BLaER1 treated with 17β-estradiol and CSF1 and Interleukin-3, amounts not matched to agents 10 nM and 100 nM (cell line): ENCODE data around the gene WRAP73.

ENCODE experiments used
- H3K27ac ChIP-seq, 11 experiments: shearing (Covaris generic); formaldehyde crosslinking; 2 replicates each; pipeline ENCODE4 v1.8.1; 2022
- H3K27me3 ChIP-seq, 11 experiments: shearing (Covaris generic); formaldehyde crosslinking; 2 replicates each; pipeline ENCODE4 v1.8.1; 2022
- H3K36me3 ChIP-seq, 11 experiments: shearing (Covaris generic); formaldehyde crosslinking; 2 replicates each; pipeline ENCODE4 v1.8.1; 2022
- H3K4me1 ChIP-seq, 10 experiments: shearing (Covaris generic); formaldehyde crosslinking; 2 replicates each; pipeline ENCODE4 v1.8.1; 2022
- H3K4me2 ChIP-seq, 11 experiments: shearing (Covaris generic); formaldehyde crosslinking; 2 replicates each; pipeline ENCODE4 v1.8.1; 2022
- H3K4me3 ChIP-seq, 10 experiments: shearing (Covaris generic); formaldehyde crosslinking; 2 replicates each; pipeline ENCODE4 v1.8.1; 2022
- H3K9ac ChIP-seq, 11 experiments: shearing (Covaris generic); formaldehyde crosslinking; 2 replicates each; pipeline ENCODE4 v1.8.1; 2022
- H3K9me3 ChIP-seq, 11 experiments: shearing (Covaris generic); formaldehyde crosslinking; replicated peaks in 1 of 11; 2 replicates each; pipeline ENCODE4 v1.8.1; 2022
- H4K20me1 ChIP-seq, 11 experiments: shearing (Covaris generic); formaldehyde crosslinking; 2 replicates each; pipeline ENCODE4 v1.8.1; 2022
- Cebpa-rat ChIP-seq, 11 experiments: shearing (Covaris generic); IDR thresholded peaks; 2 replicates each; pipeline ENCODE4 v1.8.1; 2022

Gene WRAP73

DNA sequence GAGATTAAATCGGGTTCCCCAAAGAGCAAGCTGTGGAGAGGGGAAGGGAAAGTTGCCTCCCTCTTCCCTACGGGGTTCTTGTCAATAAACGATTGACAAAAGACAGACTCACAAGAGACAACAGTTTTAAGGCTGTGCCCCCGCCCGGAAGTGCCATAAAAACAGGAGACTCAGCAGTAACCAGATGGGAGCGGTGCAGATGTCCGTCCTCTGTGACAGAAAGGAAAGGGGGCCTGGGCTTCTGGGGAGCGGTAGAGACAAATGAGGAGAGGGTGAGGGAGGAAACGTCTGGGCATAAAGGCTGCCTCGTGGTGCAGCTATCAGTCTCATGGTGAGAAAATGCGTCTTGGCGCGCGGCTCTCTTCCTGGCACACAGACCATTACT lies 8.3 kb upstream of the WRAP73 start:
- no peak for TF ChIP-seq Cebpa-rat (IDR thresholded peaks at IDR 0.05)
- H3K9me3 ChIP-seq: no peaks in the 10 kb centered on the region
- H3K9ac ChIP-seq: no peak overlapping the region
- no peak overlapping the region for H3K4me3 ChIP-seq
- no peaks in the 10 kb centered on the region for H3K36me3 ChIP-seq
- H3K27me3 ChIP-seq: peaks cover 19 to 46% (median 29%) of the 10 kb centered on the region in 11 experiments
- H3K4me1 ChIP-seq: peaks cover 0 to 18% (median 6%) of the 10 kb centered on the region in 10 experiments; a peak in 7 of 20 replicates
- H3K27ac ChIP-seq: no peak overlapping the region
- H4K20me1 ChIP-seq: peaks cover 0 to under 1% (median 0%) of the 10 kb centered on the region in 11 experiments; a peak in 1 of 22 replicates
- H3K4me2 ChIP-seq: peak overlapping the region in 6 of 11 experiments; percentile 2 to 27 (median 14); a peak in 4 of 22 replicates

DNA sequence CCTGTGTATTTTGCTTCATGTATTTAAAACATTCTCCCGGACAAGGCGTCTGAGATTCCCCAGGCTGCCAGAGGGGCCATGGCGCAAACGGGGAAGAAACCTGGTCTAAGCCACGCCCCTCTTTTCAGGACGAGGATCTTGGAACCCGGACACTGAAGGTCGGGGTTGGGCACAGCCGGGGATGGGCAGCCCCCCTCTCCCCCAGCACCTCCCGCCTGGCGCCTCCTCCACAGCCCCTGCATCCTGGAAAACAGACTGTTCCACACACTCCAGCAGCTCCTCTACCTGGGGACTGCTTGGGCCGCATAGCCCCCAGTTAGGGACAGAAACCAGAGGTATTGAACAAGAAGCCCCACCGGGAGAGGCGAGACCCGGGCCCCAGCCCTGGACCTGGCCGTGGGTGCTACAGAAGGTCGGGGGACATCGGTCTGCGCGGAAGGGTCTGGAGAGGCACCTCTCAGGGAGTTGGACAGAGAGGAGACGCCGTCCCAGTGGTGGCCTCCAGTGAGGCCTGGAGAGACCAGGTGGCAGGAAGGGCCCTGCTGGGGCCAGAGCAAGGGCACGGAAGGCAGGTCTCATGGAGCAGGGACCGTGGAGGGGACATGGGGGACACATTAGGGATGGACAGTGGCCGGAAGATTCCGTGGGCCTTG lies 7.8 kb upstream of the WRAP73 start:
- Histone ChIP-seq H3K9ac (no peak overlapping the region), H3K9me3 (no peaks in the 10 kb centered on the region), H4K20me1 (peaks cover 0 to 6% (median 0%) of the 10 kb centered on the region in 11 experiments; a peak in 2 of 22 replicates), H3K4me3 (no peak overlapping the region), H3K4me2 (peak overlapping the region in 5 of 11 experiments; percentile 2 to 19 (median 12); a peak in 3 of 22 replicates), H3K27me3 (peaks cover 24 to 51% (median 34%) of the 10 kb centered on the region in 11 experiments), H3K36me3 (no peaks in the 10 kb centered on the region), H3K27ac (no peak overlapping the region), H3K4me1 (peaks cover 0 to 13% (median 4%) of the 10 kb centered on the region in 10 experiments; a peak in 4 of 20 replicates)
- TF ChIP-seq Cebpa-rat (IDR thresholded peaks at IDR 0.05): no peak

DNA sequence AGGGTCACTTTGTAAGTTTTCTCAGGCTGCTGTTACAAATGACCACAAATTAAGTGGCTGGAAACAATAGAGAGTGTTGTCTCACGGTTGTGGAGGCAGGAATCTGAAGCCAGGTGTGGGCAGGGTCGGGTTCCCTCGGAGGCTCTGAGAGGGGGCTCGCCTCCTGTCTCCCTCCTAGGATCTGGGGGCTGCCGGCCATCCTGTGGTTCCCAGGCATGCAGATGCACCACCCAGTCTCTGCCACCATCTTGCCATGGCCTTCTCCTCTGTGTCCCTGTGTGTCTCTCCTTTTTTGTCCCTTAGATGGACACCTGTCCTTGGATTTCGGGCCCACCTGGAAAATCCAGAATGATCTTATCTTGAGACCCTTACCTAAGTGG lies 7.2 kb upstream of the WRAP73 start:
- H3K4me3 ChIP-seq: no peak overlapping the region
- H3K27ac ChIP-seq: no peak overlapping the region
- peaks cover 0 to 11% (median 6%) of the 10 kb centered on the region in 10 experiments; a peak in 4 of 20 replicates for H3K4me1 ChIP-seq
- peaks cover 30 to 57% (median 40%) of the 10 kb centered on the region in 11 experiments for H3K27me3 ChIP-seq
- H3K9ac ChIP-seq: no peak overlapping the region
- H3K36me3 ChIP-seq: no peaks in the 10 kb centered on the region
- TF ChIP-seq Cebpa-rat (IDR thresholded peaks at IDR 0.05): no peak
- no peak overlapping the region for H3K4me2 ChIP-seq
- no peaks in the 10 kb centered on the region for H3K9me3 ChIP-seq
- H4K20me1 ChIP-seq: peaks cover 0 to 6% (median 0%) of the 10 kb centered on the region in 11 experiments; a peak in 2 of 22 replicates

DNA sequence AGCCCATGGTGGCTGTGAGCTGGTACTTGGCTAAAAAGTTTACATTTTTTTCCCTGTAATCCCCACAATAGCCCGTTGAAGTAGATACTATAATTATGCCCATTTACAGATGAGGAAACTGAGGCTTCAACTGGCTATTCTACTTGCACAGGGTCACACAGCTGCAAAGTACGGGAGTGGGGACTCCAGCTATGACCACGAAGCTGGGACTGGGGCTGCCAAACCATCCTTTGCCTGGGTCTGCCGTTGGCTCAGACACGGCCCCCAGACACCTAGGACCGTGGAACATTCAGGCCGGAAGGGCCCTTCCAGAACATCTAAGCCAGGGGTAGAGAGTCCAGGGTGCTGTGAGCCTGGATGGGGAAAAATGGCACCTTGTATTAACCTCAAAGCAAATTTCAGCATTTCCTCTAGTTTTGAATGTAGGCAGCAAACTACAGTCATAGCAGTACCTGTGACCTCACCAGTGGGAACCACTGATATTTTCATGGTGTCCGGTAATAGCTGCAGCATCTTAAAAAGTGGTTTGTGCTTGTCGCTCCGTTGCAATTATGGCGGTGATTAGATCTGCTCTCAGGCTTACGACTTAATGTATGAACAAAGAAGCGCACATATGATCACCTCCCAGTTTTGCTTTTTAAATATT lies 6.7 kb upstream of the WRAP73 start:
- no peak for TF ChIP-seq Cebpa-rat (IDR thresholded peaks at IDR 0.05)
- Histone ChIP-seq H4K20me1 (peaks cover 0 to 6% (median 0%) of the 10 kb centered on the region in 11 experiments; a peak in 2 of 22 replicates), H3K9ac (no peak overlapping the region), H3K4me1 (peaks cover 0 to 12% (median 5%) of the 10 kb centered on the region in 10 experiments; a peak in 4 of 20 replicates), H3K9me3 (peaks cover 0 to 1% (median 0%) of the 10 kb centered on the region in 11 experiments; a peak in 5 of 22 replicates), H3K4me3 (no peak overlapping the region), H3K27ac (no peak overlapping the region), H3K27me3 (peaks cover 35 to 62% (median 45%) of the 10 kb centered on the region in 11 experiments), H3K4me2 (no peak overlapping the region), H3K36me3 (no peaks in the 10 kb centered on the region)

DNA sequence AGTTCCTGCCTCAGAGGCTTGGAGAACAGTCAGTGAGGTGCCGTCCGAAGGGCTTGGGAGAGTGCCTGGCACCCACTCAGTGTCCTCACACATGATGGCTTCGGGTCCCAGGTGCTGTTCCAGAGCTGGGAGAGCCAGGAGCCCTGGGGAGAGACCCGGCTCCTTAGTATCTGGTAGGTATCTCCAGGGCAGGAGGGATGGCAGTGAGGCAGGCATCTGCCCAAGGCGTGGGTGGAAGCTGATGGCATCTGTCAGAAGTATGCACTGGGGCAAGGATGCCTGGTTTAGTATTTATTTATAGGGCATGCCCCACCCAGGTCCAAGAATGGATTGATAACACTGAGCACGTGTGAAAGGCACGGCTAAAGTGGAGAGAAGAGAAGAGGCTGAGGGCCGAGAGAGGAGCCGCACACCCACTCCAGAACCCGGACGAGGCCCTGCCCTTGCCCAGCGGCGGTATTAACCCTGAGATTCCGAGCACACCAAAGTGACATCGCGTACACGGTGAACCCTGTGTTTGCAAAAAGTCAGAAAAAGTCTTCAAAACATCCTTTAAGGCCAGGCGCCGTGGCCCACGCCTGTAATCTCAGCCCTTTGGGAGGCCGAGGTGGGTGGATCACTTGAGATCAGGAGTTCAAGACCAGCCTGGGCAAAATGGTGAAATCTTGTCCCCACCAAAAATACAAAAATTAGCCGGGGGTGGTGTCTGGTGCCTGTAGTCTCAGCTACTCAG lies 4.8 kb upstream of the WRAP73 start:
- H3K27me3 ChIP-seq: peaks cover 51 to 78% (median 61%) of the 10 kb centered on the region in 11 experiments
- H3K9me3 ChIP-seq: peaks cover 0 to 13% (median 10%) of the 10 kb centered on the region in 11 experiments; a peak in 12 of 22 replicates
- H3K9ac ChIP-seq: no peak overlapping the region
- H3K4me1 ChIP-seq: peaks cover 0 to 13% (median 9%) of the 10 kb centered on the region in 10 experiments; a peak in 6 of 20 replicates
- no peak for TF ChIP-seq Cebpa-rat (IDR thresholded peaks at IDR 0.05)
- peaks cover 0 to 6% (median 0%) of the 10 kb centered on the region in 11 experiments; a peak in 2 of 22 replicates for H4K20me1 ChIP-seq
- no peak overlapping the region for H3K4me3 ChIP-seq
- H3K4me2 ChIP-seq: no peak overlapping the region
- no peaks in the 10 kb centered on the region for H3K36me3 ChIP-seq
- no peak overlapping the region for H3K27ac ChIP-seq

DNA sequence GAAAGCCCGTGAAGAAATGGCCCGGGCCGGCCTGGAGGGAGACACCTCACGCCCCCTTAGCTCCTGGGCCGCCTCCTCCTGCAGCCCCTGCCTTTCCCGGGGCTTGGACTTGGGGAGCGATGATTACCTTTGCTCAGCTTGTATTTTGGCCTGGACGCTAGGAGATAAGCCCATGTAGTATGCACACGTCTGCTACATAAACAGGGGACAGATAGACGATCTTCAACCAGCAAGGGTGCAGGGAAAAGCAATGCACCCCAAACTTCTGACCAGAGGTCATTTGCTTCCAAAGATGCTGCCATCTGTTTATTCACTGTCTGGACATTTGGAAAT lies 3.3 kb upstream of the WRAP73 start:
- 0 out of 22 replicates have a peak, but pooled peaks cover 0 to 2% (median 0%) of the 10 kb centered on the region in 11 experiments for H3K36me3 ChIP-seq
- H3K9me3 ChIP-seq: peaks cover 0 to 13% (median 10%) of the 10 kb centered on the region in 11 experiments; a peak in 12 of 22 replicates
- TF ChIP-seq Cebpa-rat (IDR thresholded peaks at IDR 0.05): no peak
- H4K20me1 ChIP-seq: peaks cover 0 to 6% (median 0%) of the 10 kb centered on the region in 11 experiments; a peak in 2 of 22 replicates
- H3K4me3 ChIP-seq: no peak overlapping the region
- H3K27me3 ChIP-seq: peaks cover 51 to 78% (median 60%) of the 10 kb centered on the region in 11 experiments
- H3K27ac ChIP-seq: no peak overlapping the region
- no peak overlapping the region for H3K9ac ChIP-seq
- no peak overlapping the region for H3K4me2 ChIP-seq
- peaks cover 11 to 25% (median 20%) of the 10 kb centered on the region in 10 experiments for H3K4me1 ChIP-seq

DNA sequence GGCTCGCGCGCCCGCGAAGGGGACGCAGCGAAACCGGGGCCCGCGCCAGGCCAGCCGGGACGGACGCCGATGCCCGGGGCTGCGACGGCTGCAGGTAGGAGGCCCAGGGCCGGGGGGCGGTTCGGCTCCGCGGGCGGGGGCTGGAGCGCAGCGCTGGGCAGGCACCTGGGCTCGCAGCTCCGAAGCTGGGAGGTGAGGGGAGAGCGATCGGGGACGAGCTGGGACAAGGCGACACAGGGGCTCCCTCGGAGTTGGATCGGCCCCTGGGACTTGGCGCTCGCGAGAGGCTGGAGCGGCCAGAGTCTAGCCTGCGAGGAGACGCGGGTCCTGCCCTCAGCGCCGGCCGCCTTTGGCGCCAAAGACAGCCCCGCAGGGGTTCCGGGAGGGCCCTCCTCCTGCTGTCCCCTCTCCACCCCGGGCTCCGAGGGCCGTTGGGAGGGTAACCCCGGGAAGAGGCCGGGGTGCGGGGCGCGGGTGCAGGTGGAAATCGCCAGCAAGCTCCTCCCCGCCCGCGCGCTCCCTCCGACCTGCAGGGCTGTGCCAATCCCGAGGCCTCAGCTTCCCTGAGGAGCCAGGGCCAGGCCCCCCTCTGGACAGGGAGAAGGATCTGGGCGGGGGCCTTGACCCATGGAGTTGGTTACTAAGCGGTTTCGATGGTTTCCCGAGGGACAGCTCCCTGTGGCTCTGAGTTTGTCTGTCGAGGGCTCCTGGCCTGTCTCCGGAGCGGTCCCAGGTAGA lies 2.8 kb upstream of the WRAP73 start:
- H4K20me1 ChIP-seq: peaks cover 0 to 6% (median 0%) of the 10 kb centered on the region in 11 experiments; a peak in 2 of 22 replicates
- H3K4me3 ChIP-seq: peak overlapping the region in 1 of 10 experiments; percentile 7; a peak in 2 of 20 replicates
- peaks cover 51 to 75% (median 57%) of the 10 kb centered on the region in 11 experiments for H3K27me3 ChIP-seq
- TF ChIP-seq Cebpa-rat (IDR thresholded peaks at IDR 0.05): no peak
- H3K36me3 ChIP-seq: peaks cover 0 to 7% (median under 1%) of the 10 kb centered on the region in 11 experiments; a peak in 6 of 22 replicates
- no peak overlapping the region for H3K9ac ChIP-seq
- H3K4me2 ChIP-seq: peak overlapping the region in 2 of 11 experiments; percentile 5 to 28; a peak in 2 of 22 replicates
- peaks cover 17 to 30% (median 22%) of the 10 kb centered on the region in 10 experiments for H3K4me1 ChIP-seq
- H3K27ac ChIP-seq: no peak overlapping the region
- peaks cover 0 to 13% (median 10%) of the 10 kb centered on the region in 11 experiments; a peak in 12 of 22 replicates for H3K9me3 ChIP-seq
